ENCODE results near the gene MBD5.

MBD5 gene

DNA sequence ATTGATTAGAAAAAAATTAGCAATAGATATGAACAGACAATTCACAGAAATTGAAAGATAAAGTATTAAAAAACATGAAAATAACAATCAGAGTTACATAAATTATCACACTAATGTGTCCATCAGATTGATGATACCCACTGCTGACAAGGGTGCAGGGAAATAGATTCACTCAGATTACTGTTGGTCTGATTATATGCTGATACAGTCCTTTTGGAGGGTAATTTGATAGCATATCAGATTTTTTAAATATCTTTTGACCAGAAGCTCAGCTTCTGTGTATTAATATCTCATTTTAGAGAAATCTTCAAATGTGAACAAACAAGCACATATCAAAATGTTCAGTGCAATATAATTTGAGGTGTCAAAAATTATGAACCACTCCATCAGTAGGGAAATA lies 465.8 kb downstream of the MBD5 start:
- DNase-seq = no peak

DNA sequence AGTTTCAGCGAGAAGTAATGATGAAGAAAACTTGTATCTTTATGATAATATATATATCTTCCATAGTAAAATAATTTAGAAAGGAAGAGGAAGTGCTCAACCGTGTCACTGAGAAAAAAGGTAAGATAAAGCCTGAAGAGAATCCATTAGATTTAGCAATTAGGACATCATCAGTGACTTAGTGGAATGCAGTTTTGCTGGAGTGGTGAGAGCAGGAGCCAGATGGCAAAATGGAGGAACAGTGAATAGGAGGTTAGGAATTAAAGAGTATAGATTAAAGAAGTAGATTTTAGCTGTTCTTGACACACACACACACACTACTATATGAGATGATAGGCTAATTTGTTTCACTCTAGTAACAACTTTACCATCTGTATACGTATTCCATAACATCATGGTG lies 466.5 kb downstream of the MBD5 start:
- no peak for DNase-seq

DNA sequence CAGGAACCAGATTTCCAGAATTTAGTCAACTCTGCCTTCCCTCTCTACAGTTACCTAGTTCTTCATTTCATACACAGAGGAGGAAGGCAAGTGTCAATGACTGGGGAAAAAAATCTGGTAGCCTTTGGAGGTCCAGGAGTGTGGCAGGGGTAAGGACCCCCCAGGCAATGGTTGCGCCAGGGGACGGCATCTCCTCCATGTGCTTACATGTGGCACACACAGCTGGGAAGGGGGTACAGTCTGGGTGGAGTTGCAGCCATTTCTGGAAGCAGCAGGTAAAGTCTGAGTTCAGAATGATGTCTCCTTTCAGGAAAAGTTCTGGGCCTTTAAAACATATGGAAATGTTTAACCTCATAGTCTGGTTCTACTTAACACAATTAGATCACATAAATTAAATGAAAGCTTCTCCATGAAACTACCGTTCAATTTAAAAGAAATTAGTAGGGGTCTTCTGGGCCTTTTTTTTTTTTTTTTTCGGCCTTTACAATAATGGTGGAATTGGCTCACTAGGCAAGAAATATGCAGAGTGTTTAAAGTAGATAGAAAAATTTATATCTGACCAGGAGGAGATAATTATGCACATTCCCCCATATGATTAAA lies 470.0 kb downstream of the MBD5 start:
- no peak for DNase-seq

DNA sequence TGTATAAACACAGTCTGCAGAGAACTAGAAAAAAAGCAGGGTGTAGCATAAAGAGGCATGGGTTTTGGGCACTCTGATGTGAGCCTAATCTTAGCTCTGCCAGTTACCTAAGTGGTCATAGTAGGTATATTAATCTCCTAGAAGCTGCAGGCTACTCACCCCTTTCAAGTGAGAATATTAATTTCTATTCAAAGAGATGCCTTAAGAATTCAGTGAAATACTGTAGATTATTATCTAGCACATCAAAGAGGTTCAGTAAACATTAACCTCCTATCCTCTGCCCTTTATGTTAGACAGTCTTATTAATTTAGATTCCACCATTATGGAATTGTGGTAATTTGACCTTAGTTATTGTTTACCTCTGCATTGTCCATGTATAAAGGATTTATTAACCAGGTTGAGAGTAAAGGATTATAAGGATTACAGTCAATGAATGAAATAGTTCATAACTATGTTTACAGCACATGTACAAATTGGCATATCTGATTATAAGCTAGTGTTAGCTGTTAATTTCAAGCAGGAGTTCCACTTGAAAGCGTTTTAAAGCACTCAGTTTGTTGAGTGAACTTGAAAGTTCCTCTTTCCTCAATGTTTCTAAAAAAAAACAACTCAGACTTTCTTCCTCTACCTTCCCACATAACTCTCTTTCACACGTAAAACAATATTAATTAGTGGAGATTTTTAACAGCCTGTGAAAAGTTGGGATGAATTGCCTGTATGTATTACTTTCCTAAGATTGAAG lies 473.1 kb downstream of the MBD5 start:
- no peak for DNase-seq

DNA sequence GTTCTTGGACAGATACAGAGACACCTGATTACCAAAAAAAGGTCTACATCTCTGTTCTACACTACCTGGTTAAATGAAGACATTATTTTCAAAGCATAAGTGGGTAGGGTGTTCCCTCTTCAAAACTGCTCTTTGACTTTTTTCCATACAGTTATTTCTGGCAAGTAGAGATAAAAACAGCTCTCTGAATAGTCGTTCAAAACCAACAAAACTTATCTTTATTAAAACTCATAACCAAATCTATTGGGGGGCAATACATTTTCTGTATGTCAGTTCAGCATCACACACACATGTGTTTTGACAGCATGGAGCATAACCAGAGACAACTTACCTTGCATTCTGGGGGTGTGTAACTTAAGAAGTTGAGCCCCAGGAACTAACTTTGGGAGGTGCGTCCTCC lies 474.7 kb downstream of the MBD5 start:
- DNase-seq = no peak

DNA sequence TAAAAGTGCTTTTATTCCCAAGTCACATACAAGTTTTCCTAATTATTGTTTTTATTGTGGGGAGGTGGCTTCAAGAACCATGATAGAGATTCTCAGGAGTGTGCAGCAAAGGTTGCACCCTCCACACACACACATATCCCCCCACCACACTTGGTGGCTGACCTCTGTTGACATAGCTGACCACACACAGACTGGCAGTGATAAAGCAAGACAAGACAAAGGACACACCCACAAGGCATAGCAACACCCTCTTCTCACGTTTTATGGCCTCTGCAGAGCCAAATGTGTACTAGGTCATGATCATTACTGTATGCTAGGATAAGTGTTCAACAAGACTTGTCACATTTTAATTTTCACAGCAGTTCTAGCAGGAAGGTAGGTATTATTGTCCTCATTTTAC lies 480.7 kb downstream of the MBD5 start:
- no peak for DNase-seq

DNA sequence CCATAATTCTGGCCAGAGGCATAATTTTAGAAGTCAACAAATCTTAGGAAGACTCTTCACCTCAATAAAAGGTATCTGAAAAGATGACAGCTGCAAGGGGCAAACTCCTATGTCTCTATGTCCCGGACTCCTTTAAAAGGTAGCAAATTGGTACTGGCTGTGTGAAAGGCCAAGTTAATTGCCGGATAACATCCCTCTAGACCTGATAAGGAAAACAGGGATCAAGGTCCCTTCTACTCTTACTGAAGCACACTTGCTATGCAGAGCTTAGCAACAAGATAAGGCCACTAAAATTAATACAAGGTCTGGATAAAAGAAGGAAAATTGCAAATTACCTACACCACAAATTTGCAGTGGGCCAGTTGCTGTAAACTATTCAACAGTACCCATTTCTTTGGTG lies 482.6 kb downstream of the MBD5 start:
- no peak for DNase-seq

DNA sequence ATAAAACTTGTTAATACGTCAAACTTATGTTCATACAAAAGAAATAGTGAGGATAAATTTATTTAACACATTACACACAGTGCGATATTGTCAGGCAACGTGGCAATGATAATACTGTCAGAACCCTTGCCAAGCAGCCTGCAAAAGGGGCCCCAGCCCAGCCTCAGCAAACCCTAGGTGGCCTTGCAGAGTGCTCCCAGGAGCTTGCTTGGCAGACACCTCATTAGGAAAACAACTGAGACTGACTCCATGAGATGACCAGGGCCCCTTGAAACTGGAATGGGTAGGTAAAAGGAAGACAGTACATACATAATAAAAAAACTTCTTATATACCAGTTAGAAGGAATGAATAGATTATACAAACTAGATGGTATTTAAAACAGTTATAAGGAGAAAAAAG lies 487.1 kb downstream of the MBD5 start:
- no peak for DNase-seq

DNA sequence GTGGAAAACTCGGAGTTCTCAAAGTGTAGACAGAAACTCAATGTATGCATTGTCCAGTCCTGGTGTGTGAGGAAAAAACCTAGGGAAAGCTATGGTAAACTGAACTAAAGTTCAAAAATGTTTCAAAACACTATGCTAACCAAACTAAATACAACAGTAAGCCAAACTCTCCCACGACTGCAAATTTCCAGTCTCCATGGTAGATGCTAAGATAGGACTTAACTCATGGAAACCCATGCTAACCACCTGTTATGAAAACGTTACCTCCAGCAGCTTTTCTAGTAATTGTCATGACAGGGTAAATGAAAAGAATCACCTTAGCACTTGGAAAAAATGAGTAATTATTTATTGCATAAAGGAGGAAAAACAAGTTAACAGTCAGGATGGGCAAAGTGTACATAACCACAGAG lies 488.0 kb downstream of the MBD5 start:
- DNase-seq = no peak

DNA sequence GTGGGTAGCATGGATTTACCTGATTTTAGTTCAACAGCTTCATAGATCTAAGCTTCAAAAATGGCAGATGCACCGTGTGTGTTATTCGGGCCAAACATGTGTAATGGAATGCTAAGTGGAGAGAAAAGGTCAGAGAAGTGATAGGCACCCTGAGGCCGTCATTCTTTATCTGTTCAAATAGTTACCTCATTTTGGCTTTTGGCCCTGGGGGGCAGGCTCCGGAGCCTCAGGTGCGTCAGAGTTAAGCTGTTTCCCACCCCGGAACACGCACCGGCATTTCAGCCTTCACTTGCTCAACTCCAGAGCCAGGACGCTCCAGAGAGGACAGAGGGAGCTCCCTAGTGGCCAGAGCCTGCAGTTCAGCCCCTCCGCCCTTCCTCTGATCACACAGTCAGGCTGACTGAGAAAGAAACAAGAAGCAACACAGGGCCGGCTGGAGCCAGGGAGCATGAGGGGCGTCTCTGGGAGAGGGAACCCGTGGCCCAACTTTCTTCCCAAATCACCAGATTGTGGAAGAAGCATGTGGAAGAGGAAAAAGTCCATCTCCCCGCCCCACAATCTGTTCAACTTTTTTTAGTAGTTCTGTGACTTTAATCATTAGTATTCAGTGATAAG lies 488.5 kb downstream of the MBD5 start:
- peak; percentile 90 for DNase-seq

DNA sequence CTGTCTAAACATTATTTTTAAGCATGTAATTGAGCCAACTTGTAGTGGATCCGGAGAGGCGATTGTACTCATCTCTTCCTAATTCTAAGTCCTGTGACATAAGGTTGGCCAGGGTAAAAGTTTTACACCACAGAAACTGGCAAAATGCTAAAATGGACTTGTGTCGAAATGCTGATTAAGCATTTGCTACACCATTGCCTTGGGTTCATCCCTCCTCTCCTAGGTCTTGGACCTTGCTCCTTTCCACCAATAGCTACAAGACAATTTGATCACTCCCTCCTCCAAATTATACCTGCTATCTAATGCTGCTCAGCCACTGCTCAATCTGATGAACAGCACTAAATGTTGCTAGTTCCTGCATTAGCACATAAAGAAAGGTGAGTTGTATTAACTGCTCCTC lies 491.0 kb downstream of the MBD5 start:
- DNase-seq = no peak

DNA sequence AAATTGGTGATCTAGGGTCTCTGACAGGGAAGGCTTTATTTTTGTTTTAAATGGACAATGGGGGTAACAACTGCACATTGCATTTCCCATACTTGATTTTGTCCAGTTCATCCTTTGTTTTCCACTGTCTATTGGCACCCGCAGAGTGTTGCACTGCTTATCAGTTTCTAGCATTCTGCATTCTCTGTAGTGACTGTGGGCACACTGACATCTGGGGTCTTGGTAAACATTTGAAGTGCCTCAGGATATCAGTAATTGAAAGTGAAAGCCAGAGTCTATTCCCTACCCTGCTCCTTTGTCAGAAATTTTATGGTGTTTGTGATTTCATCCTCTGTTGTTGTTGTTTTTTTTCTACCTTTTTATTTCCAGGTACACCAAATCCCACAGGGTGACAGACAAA lies 491.6 kb downstream of the MBD5 start:
- DNase-seq = no peak

DNA sequence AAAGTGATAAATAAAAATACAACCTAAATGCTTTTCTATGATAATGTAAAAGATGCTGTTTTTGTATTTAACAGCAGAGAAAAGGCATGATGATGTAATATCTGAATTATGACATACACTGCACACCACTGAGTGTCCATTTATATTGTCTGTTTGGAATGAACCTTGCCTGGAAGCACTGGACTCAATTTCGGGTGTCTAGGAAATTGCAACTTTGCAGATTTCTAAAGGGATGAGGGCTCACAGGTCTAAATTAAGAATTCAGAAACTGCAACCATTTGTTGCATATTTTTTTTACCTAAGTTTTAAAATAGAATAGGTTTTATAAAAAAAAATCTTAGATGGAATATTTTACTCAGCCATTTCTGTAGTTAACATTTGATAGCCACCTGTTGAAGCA lies 492.5 kb downstream of the MBD5 start:
- DNase-seq = no peak

DNA sequence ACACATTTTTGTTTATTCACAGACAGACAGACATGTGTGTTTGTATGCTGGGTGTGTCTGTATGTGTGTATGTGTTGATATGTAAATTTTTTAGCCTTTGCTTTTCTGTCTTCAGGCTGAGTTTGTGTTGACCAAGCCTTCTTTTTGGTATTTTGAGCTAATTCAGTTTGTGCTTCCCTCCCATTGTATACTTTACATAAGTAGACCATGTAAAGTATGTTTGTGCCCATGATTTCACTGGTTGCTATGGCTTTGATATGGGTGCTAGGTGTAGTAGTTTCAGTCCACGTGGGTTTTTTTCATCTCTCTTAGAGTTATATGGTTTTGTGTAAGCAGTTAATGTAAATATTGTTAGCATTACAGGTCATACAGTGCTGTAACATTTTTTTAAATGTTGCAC lies 494.2 kb downstream of the MBD5 start:
- no peak for DNase-seq

DNA sequence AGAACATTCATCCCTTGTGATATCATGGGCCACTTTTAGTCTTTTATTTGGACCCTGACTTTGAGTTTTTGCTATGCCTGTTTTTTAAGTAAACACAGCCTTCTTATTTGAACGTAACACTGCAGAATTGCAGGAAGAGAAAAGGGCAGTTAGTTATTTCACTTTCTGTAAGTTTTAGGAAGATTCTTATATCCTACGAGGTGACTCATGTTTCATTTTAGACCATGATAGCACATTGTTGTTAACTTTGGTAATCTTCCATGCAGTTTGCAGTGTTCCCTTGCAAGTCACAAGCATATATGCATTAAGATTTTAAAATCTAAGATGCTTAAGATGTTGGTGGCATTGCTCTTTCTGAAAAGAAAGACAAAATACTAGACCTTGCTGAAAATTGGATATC lies 495.1 kb downstream of the MBD5 start:
- DNase-seq = no peak

DNA sequence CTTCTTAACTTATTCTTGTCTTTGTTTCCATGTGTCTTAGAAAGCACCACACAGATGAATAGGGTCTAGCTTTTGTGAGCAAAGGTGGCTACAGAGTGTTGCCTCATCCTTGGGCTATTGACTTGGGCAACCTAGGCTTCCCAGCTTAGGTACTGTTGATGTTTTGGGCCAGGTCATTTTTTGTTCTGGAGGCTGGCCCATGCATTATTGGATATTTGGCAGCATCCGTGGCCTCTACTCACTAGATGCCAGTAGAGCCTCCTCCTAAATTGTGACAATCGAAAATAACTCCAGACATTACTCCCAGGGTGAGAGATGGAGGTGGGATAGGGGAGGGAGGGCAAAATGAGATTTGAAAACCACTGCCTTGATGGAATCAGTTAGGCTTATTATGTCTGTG lies 496.4 kb downstream of the MBD5 start:
- no peak for DNase-seq

DNA sequence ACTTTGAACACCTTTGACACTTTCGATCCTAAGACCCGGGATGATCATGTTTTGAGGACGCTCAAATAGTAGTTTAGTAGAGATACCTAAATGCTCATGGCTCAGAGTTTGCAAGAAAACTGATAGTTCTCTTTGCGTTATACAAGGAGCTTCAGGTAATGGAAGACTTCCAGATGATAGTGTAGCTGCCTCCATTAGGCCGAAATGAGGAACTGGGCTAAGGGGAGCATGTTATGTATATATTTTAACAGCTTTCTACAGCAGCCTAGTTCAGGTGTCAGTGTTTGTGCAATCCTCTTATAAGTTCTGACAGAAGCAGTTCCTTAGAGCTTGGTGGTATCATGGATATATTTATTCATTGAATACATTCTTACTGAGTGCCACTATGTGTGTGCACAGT lies 496.9 kb downstream of the MBD5 start:
- DNase-seq = no peak

DNA sequence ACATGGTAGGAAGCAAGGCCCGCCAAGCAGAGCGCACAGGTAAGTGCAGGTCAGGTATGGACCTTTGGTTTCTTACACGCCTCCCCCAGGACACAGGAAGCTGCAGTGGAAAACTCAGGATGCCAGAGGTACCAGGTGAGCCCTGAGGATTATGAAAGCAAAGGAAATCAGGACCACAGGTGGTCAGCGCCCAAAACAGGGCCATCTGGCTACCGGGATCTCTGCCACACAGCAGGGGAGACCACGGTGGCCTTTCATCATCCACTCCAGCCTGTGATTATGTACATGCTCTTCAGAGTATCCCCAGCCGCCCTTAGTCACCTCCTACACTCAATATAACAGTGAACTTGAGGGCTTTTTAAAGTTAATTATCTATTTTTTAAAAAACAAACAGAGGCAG lies 498.1 kb downstream of the MBD5 start:
- DNase-seq = no peak

DNA sequence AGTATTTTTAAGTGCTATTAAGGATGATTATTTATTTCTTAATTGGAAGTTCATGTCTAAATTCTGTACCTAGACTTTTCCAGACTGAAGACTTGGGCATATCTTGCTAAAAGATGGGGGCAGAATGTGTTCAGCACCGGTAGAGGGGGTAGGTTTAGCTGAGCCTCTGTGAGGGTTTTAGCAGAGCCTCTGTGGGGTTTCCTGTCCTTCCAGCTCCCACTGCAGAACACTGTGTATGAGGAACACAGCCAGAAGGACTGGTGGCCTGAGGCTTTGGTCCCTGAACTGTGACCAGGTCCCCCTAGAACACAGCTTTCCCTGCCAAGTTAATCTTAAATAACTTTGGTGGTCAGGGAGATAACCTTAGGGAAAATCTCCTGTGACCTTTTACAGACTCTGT lies 500.3 kb downstream of the MBD5 start:
- DNase-seq = no peak

DNA sequence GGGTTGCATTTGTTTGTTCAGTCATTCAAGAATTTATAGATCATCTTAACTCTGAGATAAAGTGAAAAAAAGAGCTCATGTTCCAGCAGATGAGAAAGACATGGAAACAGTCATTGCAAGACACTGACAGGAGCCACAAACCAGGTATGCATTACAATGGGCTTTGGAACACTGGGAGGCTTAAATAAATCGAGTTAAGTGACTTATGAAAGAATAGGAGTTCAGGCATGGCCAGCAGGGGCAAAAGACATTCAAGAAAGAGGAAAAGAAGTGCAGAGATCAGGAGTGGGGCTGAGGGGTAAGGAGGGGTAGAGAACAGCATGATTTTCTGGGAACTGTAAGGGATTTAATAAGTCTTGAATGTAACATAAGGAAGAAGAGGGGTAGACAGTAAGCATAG lies 502.4 kb downstream of the MBD5 start:
- DNase-seq = no peak

DNA sequence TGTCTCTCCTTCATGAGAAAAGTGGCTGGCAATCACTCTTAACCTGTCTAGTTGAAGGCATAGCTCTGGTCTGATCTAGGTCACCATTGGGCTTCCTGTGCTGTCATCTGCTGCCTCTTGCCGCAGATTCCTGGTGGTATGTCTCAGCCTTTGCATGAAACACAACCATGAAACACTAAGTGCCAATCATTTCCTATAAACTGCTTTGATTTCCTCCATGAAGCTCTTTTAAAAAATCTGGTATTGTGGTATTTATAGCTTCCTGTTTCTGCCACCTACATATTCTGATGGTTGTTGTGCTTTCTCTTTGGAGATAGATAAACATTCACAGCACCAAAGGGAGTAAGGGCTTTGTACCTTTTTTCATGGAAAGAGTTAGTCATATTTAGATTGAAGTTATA lies 503.6 kb downstream of the MBD5 start:
- no peak for DNase-seq

DNA sequence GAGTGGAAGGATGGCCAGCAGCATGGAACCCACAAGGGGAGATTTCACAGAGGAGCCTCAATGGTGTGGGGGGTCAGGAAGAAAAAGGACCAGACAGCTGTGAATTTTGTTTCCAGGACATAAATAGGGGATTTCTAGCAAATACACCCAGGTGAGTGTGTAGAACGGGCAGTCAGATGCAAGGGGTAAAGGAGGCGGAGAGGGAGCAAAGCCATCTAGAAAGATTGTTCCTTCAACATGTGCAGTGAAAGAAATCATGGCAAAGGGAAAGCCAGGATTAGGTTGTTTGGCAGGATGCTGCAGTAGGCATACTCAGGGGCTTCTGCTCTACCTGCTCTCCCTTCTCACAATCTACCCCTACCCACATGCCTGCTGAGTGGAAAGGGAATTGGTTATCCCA lies 504.2 kb downstream of the MBD5 start:
- DNase-seq = no peak

DNA sequence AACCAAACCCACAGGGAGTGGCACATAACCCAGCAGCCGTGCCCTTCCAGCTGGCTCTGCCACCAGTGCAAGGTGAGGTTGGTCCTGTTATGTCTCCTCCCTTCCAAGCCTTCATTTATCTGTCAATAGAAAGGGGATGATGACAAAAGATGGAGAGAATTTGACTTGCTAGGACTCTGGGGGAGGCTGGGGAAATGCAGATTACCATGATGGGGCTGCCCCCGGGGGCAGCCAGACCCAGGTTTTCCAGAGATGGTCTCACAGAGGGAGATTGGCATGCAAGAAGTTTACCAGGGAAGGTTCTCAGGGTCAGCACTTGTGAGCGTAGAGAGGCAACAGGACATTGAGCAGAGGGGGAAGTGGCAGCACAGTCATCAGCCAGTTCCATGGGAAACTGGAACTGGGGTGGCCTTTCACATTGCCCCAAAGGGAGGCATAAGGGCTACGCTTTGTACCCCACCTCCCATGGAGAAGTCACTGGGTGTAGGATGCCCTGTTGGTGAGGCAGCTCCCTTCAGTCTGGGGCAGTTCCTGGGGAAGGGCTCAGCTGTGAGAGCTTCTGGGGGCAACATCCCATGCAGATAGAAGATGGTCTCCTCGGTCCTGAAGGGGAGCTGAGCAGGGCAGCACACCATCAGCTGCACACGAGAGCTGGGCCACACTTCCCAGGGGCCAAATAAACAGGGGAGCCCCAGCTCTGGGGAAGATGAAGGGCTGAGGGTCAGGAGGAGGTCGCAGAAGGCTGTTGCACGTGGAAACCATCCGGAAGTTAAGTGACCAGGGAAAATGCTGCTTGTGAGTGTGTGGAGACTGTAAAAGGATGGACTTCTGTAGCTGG lies 505.8 kb downstream of the MBD5 start:
- no peak for DNase-seq
